ENCODE measurements around the gene ZNF792. TPM values are rescaled to one million over a fixed set of nuclear protein-coding genes. Genes with fewer than 3 reads are reported as not detected.
A peak's percentile ranks its signal among the peaks of the same experiment; 100 is the strongest.

The ZNF792 gene
- total RNA-seq (10.9 and 11.2 TPM in 2 replicates), polyA plus RNA-seq (2.6 and 3.8 TPM in 2 replicates), polyA minus RNA-seq (13.2 and 14.6 TPM in 2 replicates)
- 10.4 TPM for total RNA-seq (2013)

GRCh38 chr19:34963573-34964406, at the start of gene ZNF792:
Gene ZNF792 (minus strand): TSS chr19:34964229. CDS start chr19:34963662, 567 bp downstream.
- peaks cover 33% of the 10 kb centered on the region for H3K79me2 ChIP-seq (ENCODE audit: control insufficient read depth, insufficient read depth, low read length)
- peaks cover 0 to 3% (median 0%) of the 10 kb centered on the region in 4 experiments for H3K27me3 ChIP-seq (replicated peaks in 1 of 4; ENCODE audit: control extremely low read depth in 1 of 4, control insufficient read depth in 3 of 4, insufficient read depth in 4 of 4, low read length in 3 of 4)
- intact Hi-C loops (cut with micrococcal nuclease), result no loop called here
- POLR2A ChIA-PET, result interaction anchor here (1.1 kb wide), 1 partner anchor 286 kb away, joined by 3 read pairs; the partner anchor contains the start of gene ZNF302
- peaks cover 29% of the 10 kb centered on the region for H3K4me1 Mint-ChIP-seq
- H3K9me3 Mint-ChIP-seq (ENCODE audit: insufficient read depth), result peaks cover 11% of the 10 kb centered on the region
- H3K4me3 ChIP-seq (ENCODE audit: control extremely low read depth in 1 of 5, extremely low read depth in 1 of 5, insufficient read depth in 1 of 5, low read depth in 2 of 5, low read length in 4 of 5), result peak within 1 kb of the TSS; percentile 41 to 86 (median 82)
- H3K27ac Mint-ChIP-seq, result peak within 1 kb of the TSS; percentile 64
- peaks cover 7% of the 10 kb centered on the region for H3K27me3 Mint-ChIP-seq
- peaks cover 6 to 21% of the 10 kb centered on the region in 2 experiments for H3K36me3 ChIP-seq (replicated peaks in 1 of 2; ENCODE audit: control extremely low read depth in 1 of 2, control insufficient read depth in 1 of 2, extremely low read depth in 1 of 2, insufficient read depth in 2 of 2, low read length in 1 of 2)
- CTCF ChIA-PET, result interaction anchor here (1.7 to 3.5 kb wide), 3 partner anchors 9 to 125 kb away, joined by 3 to 12 read pairs (median 6); no protein-coding TSS in a partner anchor
- H3K4me3 Mint-ChIP-seq, result peak within 1 kb of the TSS; percentile 90
- peak within 1 kb of the TSS; percentile 95 for H2AFZ ChIP-seq (ENCODE audit: insufficient read depth, low read depth, low read length, poor library complexity, severe bottlenecking)
- peak within 1 kb of the TSS; percentile 92 for H3K9ac ChIP-seq (ENCODE audit: low read length)
- WGBS (ENCODE audit: insufficient coverage), result under 1% methylated on average over 78 of the region's 78 CpGs
- H3K4me2 ChIP-seq (replicated peaks; ENCODE audit: low read depth, low read length, poor library complexity, severe bottlenecking), result peak within 1 kb of the TSS; percentile 97
- DNase-seq (peak; percentile 51), ATAC-seq (ENCODE audit: low read depth) (peak; percentile 78)
- peak within 1 kb of the TSS in 1 of 2 donors; percentile 67 for H3K27ac ChIP-seq (ENCODE audit: low read length in 2 of 2)
- no peaks in the 10 kb centered on the region for H4K20me1 ChIP-seq (ENCODE audit: control insufficient read depth, insufficient read depth, low read length, poor library complexity, severe bottlenecking)
- peaks cover 0 to 56% (median 23%) of the 10 kb centered on the region in 3 donors for H3K9me3 ChIP-seq (ENCODE audit: control extremely low read depth in 1 of 3, control insufficient read depth in 2 of 3, insufficient read depth in 1 of 3, low read length in 2 of 3)
- H3K4me1 ChIP-seq (ENCODE audit: control insufficient read depth in 2 of 2, insufficient read depth in 2 of 2, low read length in 2 of 2), result peaks cover 17 to 20% of the 10 kb centered on the region in 2 donors
- no peak for TF ChIP-seq CTCF (IDR thresholded peaks at IDR 0.05)
- TF ChIP-seq EZH2 (IDR thresholded peaks at IDR 0.05; ENCODE audit: borderline replicate concordance, insufficient read depth, low read depth, low read length, poor library complexity, severe bottlenecking), result no peak

Measured in B cell (primary cell).